Stimulated activated CD4-positive, alpha-beta T cell treated with anti-CD3 and anti-CD28 coated beads, Interleukin-4, amount 100 ng/mL, for 1 hour (primary cell): Measurements from ENCODE around the gene WBP2NL.
A peak's percentile ranks its signal among the peaks of the same experiment; 100 is the strongest.
"Not testable (repeated sequence)": the region's sequence is repeated elsewhere in the genome, so short reads cannot be mapped to it uniquely, and the experiment has no call there.

ENCODE experiments used
- DNase-seq: peaks from one replicate; pipeline ENCODE4 v3.0.0-alpha.2; 2020

WBP2NL gene

GRCh38 chr22:42035256-42035655 lies 36.7 kb downstream of the WBP2NL start:
- DNase-seq = no peak

- DNase-seq = no peak
These were observed 40.7 kb downstream of the WBP2NL start for GRCh38 chr22:42039271-42039670.

GRCh38 chr22:42041784-42042183 lies 43.2 kb downstream of the WBP2NL start:
- DNase-seq = no peak

- no peak for DNase-seq
These were observed 52.1 kb downstream of the WBP2NL start for GRCh38 chr22:42050641-42051180.

- DNase-seq = no peak
These were observed 54.2 kb downstream of the WBP2NL start for GRCh38 chr22:42052765-42053164.

GRCh38 chr22:42056757-42057511 lies 58.3 kb downstream of the WBP2NL start:
- DNase-seq = no peak

GRCh38 chr22:42060489-42060888 lies 61.9 kb downstream of the WBP2NL start:
- DNase-seq = no peak

GRCh38 chr22:42061041-42061440 lies 62.5 kb downstream of the WBP2NL start:
- no peak for DNase-seq

- DNase-seq = no peak
These were observed 64.0 kb downstream of the WBP2NL start for GRCh38 chr22:42062506-42063170.

GRCh38 chr22:42064629-42065028 lies 66.0 kb downstream of the WBP2NL start:
- DNase-seq = no peak

- no peak for DNase-seq
These were observed 67.0 kb downstream of the WBP2NL start for GRCh38 chr22:42065438-42066125.

GRCh38 chr22:42066126-42066761 lies 67.7 kb downstream of the WBP2NL start:
- no peak for DNase-seq

- no peak for DNase-seq
These were observed 68.3 kb downstream of the WBP2NL start for GRCh38 chr22:42066937-42067336.

GRCh38 chr22:42067671-42068251 lies 69.2 kb downstream of the WBP2NL start:
- no peak for DNase-seq

- DNase-seq = no peak
These were observed 69.7 kb downstream of the WBP2NL start for GRCh38 chr22:42068291-42068690.

GRCh38 chr22:42069801-42070516 lies 71.4 kb downstream of the WBP2NL start:
- no peak for DNase-seq

GRCh38 chr22:42070517-42071422 lies 72.2 kb downstream of the WBP2NL start, which contains the start of gene NAGA:
Gene NAGA (minus strand): TSS chr22:42070812. CDS start chr22:42070297, 515 bp downstream.
- peak; percentile 90 for DNase-seq

GRCh38 chr22:42071508-42071907 lies 72.9 kb downstream of the WBP2NL start:
- DNase-seq = not testable (repeated sequence)

GRCh38 chr22:42072606-42073330 lies 74.2 kb downstream of the WBP2NL start:
- no peak for DNase-seq

- no peak for DNase-seq
These were observed 75.0 kb downstream of the WBP2NL start for GRCh38 chr22:42073621-42074041.
